SW480 (cell line): ENCODE measurements around the gene OR9G4.

Source experiments
- DNase-seq: peaks from one replicate; pipeline ENCODE4 v3.0.0-alpha.2; 2016; ENCODE audit warnings: low spot score

OR9G4 gene

GRCh38 chr11:56748597-56748996, at the start of gene OR9G4:
Gene OR9G4, minus strand, starts transcription at chr11:56748697. Its CDS starts 4,931 bp downstream, at chr11:56743766.
- no peak for DNase-seq

- peak; percentile 65 for DNase-seq
These were observed 35.0 kb upstream of the OR9G4 start for GRCh38 chr11:56783448-56784041.

- no peak for DNase-seq
These were observed 33.8 kb upstream of the OR9G4 start for GRCh38 chr11:56782167-56782847.

GRCh38 chr11:56776809-56777208, 28.3 kb upstream of the OR9G4 start:
- no peak for DNase-seq

GRCh38 chr11:56764976-56765375, 16.5 kb upstream of the OR9G4 start:
- no peak for DNase-seq

- no peak for DNase-seq
These were observed 3.0 kb upstream of the OR9G4 start for GRCh38 chr11:56751480-56751879.

GRCh38 chr11:56750190-56750589, 1.7 kb upstream of the OR9G4 start:
- no peak for DNase-seq

GRCh38 chr11:56740886-56741285, 7.6 kb downstream of the OR9G4 start:
- DNase-seq = no peak

GRCh38 chr11:56740107-56740506, 8.4 kb downstream of the OR9G4 start:
- peak; percentile 68 for DNase-seq

GRCh38 chr11:56720513-56720912, 28.0 kb downstream of the OR9G4 start:
- DNase-seq = no peak

GRCh38 chr11:56716379-56716854, 32.1 kb downstream of the OR9G4 start:
- peak; percentile 25 for DNase-seq

GRCh38 chr11:56714206-56714605, 34.3 kb downstream of the OR9G4 start:
- DNase-seq = no peak

GRCh38 chr11:56706486-56706885, 42.0 kb downstream of the OR9G4 start:
- DNase-seq = peak; percentile 15

- DNase-seq = no peak
These were observed 42.6 kb downstream of the OR9G4 start for GRCh38 chr11:56705784-56706396.

GRCh38 chr11:56700914-56701485, 47.5 kb downstream of the OR9G4 start:
- DNase-seq = no peak

- DNase-seq = peak; percentile 84
These were observed 48.1 kb downstream of the OR9G4 start for GRCh38 chr11:56700242-56700913.

GRCh38 chr11:56698795-56699194, 49.7 kb downstream of the OR9G4 start, which contains the start of gene OR9G1:
Gene OR9G1, plus strand, starts transcription at chr11:56699095. Its CDS starts 1,293 bp downstream, at chr11:56700388.
- no peak for DNase-seq

- DNase-seq = no peak
These were observed 55.1 kb downstream of the OR9G4 start for GRCh38 chr11:56693428-56693827.
